ENCODE measurements around the gene ZSCAN31. TPM values are rescaled to one million over a fixed set of nuclear protein-coding genes. Genes with fewer than 3 reads are reported as not detected.
"Not testable (repeated sequence)": the region's sequence is repeated elsewhere in the genome, so short reads cannot be mapped to it uniquely, and the experiment has no call there.

The ZSCAN31 gene
- 1 to 10 TPM; 8.7 to 9.9 (median 9.5) TPM for polyA plus RNA-seq (ENCODE audit: insufficient read length in 3 of 3)
- long read RNA-seq, donor 1, result 0 reads
- long read RNA-seq, donor 2, partial matches to known transcripts, result 0 of 1 reads
- long read RNA-seq, donor 2, other reads (novel, unspliced or antisense), result 0 of 1 reads
- long read RNA-seq, donor 3, result 0 reads
- long read RNA-seq, donor 4, partial matches to known transcripts, result 0 of 1 reads
- long read RNA-seq, donor 4, other reads (novel, unspliced or antisense), result 0 of 1 reads
- long read RNA-seq, donor 5, result 0 reads
- long read RNA-seq, donor 6, partial matches to known transcripts, result 0 of 3 reads
- long read RNA-seq, donor 6, other reads (novel, unspliced or antisense), result 0 of 3 reads
- long read RNA-seq, donor 7, result 0 reads
- long read RNA-seq, donor 8, result 0 reads
- long read RNA-seq, donor 9, partial matches to known transcripts, result 0 of 1 reads
- long read RNA-seq, donor 9, other reads (novel, unspliced or antisense), result 0 of 1 reads
- long read RNA-seq, donor 10, partial matches to known transcripts, result 11 of 13 reads
- long read RNA-seq, donor 10, other reads (novel, unspliced or antisense), result 0 of 13 reads
- long read RNA-seq, donor 11, partial matches to known transcripts, result 0 of 2 reads
- long read RNA-seq, donor 11, other reads (novel, unspliced or antisense), result 0 of 2 reads
- long read RNA-seq, donor 12, result 0 reads
- long read RNA-seq, donor 13, result 0 reads
- long read RNA-seq, donor 14, result 0 reads
- long read RNA-seq, donor 15, partial matches to known transcripts, result 0 of 1 reads
- long read RNA-seq, donor 15, other reads (novel, unspliced or antisense), result 0 of 1 reads
- long read RNA-seq, donor 16, partial matches to known transcripts, result 0 of 5 reads
- long read RNA-seq, donor 16, other reads (novel, unspliced or antisense), result 0 of 5 reads

GRCh38 chr6:28335564-28336283 is at the start of gene ZSCAN31:
Gene ZSCAN31 (minus strand): TSS chr6:28336148. CDS start chr6:28329683, 6,465 bp downstream.
- DNase-seq (ENCODE audit: extremely low read depth in 1 of 11, low read depth in 9 of 11, low spot score in 4 of 11), result peak; percentile 95 to 99 (median 98)

DNA sequence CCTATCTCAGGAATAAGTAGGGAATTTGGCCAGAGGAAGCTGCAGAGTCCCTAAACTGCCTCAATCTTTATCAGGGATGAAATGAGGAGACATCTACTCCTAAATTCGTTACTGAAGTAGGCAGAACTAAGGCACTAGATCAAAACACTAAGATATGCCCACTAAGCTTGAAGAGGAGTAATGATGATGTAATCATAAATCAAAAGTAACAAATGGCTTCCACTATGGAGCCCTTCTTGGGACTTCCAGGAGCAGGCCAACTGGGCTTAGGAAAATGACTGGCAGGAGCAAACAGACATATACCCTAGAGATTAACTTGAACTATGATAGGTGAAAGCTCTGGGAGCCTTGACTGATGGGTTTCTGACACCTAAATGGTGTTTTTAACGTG is 48.2 kb upstream of the ZSCAN31 start:
- DNase-seq (ENCODE audit: extremely low read depth in 1 of 11, low read depth in 9 of 11, low spot score in 4 of 11), result no peak

DNA sequence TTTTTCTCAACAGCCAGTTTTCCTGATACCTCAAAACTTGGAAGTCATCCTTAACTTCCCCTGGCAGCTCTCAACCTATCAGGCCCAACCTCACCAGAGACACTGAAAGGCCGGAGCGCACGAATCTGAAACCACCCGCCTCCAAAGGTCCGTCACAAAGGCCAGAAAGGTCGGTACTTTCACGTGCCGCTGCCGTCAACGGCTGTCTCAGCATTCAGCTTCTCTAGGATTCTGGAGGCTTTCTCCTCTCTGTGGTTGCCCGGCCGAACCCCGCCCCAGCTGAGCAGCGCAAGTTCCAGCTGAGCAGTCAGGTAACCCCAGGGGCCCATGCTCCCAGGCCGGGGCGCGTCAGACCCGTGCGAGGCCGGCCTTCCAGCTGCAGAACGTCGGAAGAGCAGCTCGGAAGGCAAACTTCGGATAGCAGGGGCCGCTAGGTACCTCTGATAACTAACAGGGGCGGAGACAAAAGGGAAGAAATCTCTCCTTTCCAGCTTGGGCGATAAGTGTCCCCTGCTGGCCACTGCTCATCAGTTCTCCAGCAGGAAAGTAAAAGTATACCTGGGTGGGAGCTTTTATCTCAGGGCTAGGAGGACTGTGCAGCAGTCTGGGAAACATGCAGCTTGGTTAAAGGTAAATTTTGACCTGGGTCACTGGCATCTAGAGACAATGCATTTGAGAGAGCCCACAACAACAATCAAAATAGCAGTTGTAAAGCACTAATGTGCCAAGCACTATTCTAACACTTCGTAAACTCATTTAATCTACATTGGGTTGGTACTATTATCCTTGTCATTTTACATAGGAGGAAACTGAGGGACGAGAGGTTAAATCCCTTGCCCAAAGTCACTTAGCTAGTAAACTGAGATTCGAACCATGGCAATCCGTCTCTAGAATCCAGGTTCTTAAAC is 47.5 kb upstream of the ZSCAN31 start:
- peak; percentile 73 to 86 (median 81) for DNase-seq (ENCODE audit: extremely low read depth in 1 of 11, low read depth in 9 of 11, low spot score in 4 of 11)

DNA sequence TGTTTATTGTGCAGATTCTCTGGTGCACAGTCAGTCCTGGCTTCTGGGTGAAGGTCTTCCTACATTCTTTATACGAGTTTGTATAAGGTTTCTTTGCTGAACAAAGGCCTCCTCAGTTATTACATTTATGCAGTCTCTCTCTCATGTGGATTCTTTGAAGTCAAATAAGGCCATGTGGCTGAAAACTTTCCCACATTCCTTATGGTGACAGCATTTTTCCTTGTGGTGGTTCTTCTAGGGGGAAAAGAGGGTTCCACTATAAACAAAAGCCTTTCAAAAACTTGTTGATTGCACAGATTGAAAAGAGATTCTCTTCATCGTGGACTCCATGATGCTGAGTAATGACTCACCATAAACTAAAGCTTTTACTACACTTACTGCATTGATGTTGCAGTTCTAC is 44.4 kb upstream of the ZSCAN31 start:
- no peak for DNase-seq (ENCODE audit: extremely low read depth in 1 of 11, low read depth in 9 of 11, low spot score in 4 of 11)

GRCh38 chr6:28378644-28379043 is 42.7 kb upstream of the ZSCAN31 start:
- no peak for DNase-seq (ENCODE audit: extremely low read depth in 1 of 11, low read depth in 9 of 11, low spot score in 4 of 11)

GRCh38 chr6:28377879-28378278 is 41.9 kb upstream of the ZSCAN31 start:
- DNase-seq (ENCODE audit: extremely low read depth in 1 of 11, low read depth in 9 of 11, low spot score in 4 of 11), result no peak

DNA sequence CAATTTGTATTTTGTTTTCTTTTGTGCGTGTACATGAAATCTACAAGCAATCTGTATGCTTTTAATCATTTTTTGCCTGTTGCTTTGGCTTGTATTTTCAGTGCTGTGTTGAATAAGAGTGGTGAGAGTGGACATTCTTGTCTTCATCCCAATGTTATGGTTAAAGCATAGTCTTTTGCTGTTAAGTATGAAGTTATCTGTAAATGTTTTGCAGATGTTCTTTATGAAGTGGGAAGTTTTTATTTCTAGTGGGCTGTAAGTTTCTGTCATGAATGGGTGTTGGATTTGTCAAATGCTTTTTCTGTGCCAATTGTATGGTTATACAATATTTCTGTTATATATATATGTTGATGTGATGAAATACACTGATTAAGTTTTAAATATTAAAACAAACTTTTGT is 38.0 kb upstream of the ZSCAN31 start:
- DNase-seq (ENCODE audit: extremely low read depth in 1 of 11, low read depth in 9 of 11, low spot score in 4 of 11), result no peak

GRCh38 chr6:28371706-28372451 is 35.9 kb upstream of the ZSCAN31 start:
- DNase-seq (ENCODE audit: extremely low read depth in 1 of 11, low read depth in 9 of 11, low spot score in 4 of 11), result no peak

- no peak for DNase-seq (ENCODE audit: extremely low read depth in 1 of 11, low read depth in 9 of 11, low spot score in 4 of 11)
These were observed 35.3 kb upstream of the ZSCAN31 start for GRCh38 chr6:28371280-28371679.

DNA sequence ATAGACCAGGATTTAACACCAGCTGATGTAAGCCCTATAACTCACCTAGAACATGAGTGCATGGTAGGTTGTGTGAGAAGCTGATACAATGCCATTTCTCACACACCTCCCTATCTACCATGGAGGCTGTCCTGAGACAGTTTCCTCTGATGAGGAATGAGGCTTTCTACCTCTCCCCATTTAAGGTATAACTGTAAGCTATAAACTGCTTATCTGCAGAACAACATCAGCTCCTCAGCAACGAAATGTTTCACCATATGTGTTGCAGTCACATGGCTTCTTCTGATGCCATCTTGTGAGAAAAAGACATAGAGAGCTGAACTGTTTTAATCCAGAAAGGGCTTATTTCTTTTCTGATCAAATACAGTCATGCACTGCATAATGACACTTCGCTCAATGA is 34.5 kb upstream of the ZSCAN31 start:
- no peak for DNase-seq (ENCODE audit: extremely low read depth in 1 of 11, low read depth in 9 of 11, low spot score in 4 of 11)

GRCh38 chr6:28369463-28369862 is 33.5 kb upstream of the ZSCAN31 start:
- DNase-seq (ENCODE audit: extremely low read depth in 1 of 11, low read depth in 9 of 11, low spot score in 4 of 11), result no peak

GRCh38 chr6:28368522-28368921 is 32.6 kb upstream of the ZSCAN31 start:
- no peak for DNase-seq (ENCODE audit: extremely low read depth in 1 of 11, low read depth in 9 of 11, low spot score in 4 of 11)

DNA sequence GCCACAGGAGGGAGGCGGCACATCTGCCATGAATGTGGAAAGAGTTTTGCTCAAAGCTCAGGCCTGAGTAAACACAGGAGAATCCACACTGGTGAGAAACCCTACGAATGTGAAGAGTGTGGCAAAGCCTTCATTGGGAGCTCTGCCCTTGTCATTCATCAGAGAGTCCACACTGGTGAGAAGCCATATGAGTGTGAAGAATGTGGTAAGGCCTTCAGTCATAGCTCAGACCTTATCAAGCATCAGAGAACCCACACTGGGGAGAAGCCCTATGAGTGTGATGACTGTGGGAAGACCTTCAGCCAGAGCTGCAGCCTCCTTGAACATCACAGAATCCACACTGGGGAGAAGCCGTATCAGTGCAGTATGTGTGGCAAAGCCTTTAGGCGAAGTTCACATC is 29.6 kb upstream of the ZSCAN31 start:
- DNase-seq (ENCODE audit: extremely low read depth in 1 of 11, low read depth in 9 of 11, low spot score in 4 of 11), result not testable (repeated sequence)

GRCh38 chr6:28360961-28361360 is 25.0 kb upstream of the ZSCAN31 start:
- no peak for DNase-seq (ENCODE audit: extremely low read depth in 1 of 11, low read depth in 9 of 11, low spot score in 4 of 11)

- DNase-seq (ENCODE audit: extremely low read depth in 1 of 11, low read depth in 9 of 11, low spot score in 4 of 11), result not testable (repeated sequence)
These were observed 23.6 kb upstream of the ZSCAN31 start for GRCh38 chr6:28359562-28359961.

DNA sequence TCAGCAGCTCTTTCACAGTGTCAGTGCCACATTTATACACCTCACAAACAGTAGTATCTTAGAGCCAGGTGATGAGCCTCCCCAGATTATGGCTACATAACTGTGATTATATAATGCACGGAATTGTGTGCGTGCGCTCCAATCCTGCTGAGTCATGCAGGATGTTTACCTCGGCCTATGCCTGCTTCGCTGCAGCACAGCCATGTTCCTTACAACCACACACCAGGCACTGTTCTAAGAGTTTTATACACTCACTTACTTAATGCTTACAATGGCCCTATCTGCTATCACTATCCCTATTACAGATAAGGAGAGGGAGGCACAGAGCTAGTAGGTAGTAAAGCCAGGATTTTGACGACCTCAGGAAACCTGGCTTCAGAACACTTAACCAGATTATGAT is 21.1 kb upstream of the ZSCAN31 start:
- no peak for DNase-seq (ENCODE audit: extremely low read depth in 1 of 11, low read depth in 9 of 11, low spot score in 4 of 11)

- no peak for DNase-seq (ENCODE audit: extremely low read depth in 1 of 11, low read depth in 9 of 11, low spot score in 4 of 11)
These were observed 20.7 kb upstream of the ZSCAN31 start for GRCh38 chr6:28356666-28357020.
